Measurements from ENCODE around the gene ZNF598. TPM values are rescaled to one million over a fixed set of nuclear protein-coding genes. Genes with fewer than 3 reads are reported as not detected.
"Not testable (repeated sequence)": the region's sequence is repeated elsewhere in the genome, so short reads cannot be mapped to it uniquely, and the experiment has no call there.

The ZNF598 gene
- polyA plus RNA-seq, 1 experiment: 8.2 TPM

DNA sequence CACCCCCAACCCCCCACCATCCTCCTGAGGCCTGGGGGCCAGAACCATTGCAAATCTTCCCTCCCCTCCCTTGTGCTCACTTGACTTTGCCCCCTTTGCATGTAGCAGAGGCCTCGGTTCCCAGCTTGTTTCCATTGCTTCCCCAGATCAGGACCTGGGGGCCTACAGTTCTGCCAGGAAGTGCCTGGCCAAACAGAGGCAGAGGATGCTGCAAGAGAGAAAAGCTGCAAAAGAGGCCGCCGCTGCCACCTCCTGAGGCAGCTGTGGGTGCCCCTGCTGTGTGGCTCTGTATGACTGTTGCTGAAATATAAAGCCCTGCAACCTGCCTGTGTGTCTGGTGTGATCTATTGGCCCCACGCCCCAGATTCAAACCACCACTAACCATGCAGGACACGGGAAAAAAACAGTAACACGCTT is 48.0 kb downstream of the ZNF598 start:
- POLR2A ChIA-PET: interaction anchor here (1.0 to 1.7 kb wide), 3 partner anchors 9 to 194 kb away, joined by 3 to 8 read pairs (median 4); partner anchors contain the start of genes MSRB1, TBL3 and TRAF7
- no peak for DNase-seq (ENCODE audit: low read depth, low spot score)
- H3K27me3 ChIP-seq (ENCODE audit: control insufficient read depth, insufficient read depth, low read length): no peaks in the 10 kb centered on the region
- H3K27ac ChIP-seq (ENCODE audit: low read depth, low read length): no peak overlapping the region
- TF ChIP-seq, protein P1, sequence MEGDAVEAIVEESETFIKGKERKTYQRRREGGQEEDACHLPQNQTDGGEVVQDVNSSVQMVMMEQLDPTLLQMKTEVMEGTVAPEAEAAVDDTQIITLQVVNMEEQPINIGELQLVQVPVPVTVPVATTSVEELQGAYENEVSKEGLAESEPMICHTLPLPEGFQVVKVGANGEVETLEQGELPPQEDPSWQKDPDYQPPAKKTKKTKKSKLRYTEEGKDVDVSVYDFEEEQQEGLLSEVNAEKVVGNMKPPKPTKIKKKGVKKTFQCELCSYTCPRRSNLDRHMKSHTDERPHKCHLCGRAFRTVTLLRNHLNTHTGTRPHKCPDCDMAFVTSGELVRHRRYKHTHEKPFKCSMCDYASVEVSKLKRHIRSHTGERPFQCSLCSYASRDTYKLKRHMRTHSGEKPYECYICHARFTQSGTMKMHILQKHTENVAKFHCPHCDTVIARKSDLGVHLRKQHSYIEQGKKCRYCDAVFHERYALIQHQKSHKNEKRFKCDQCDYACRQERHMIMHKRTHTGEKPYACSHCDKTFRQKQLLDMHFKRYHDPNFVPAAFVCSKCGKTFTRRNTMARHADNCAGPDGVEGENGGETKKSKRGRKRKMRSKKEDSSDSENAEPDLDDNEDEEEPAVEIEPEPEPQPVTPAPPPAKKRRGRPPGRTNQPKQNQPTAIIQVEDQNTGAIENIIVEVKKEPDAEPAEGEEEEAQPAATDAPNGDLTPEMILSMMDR (IDR thresholded peaks at IDR 0.05; ENCODE audit: low read depth, low read length): no peak
- H3K4me3 ChIP-seq (ENCODE audit: low read depth, low read length): no peak overlapping the region
- CTCF ChIA-PET: interaction anchor here (1.7 kb wide), 1 partner anchor 179 kb away, joined by 5 read pairs; no protein-coding TSS in a partner anchor
- H3K9me3 ChIP-seq (ENCODE audit: control insufficient read depth, insufficient read depth, low read length): peaks cover 3% of the 10 kb centered on the region; the same call in 1 of the 2 replicates

- H3K9me3 ChIP-seq (ENCODE audit: control insufficient read depth, insufficient read depth, low read length): peaks cover 3% of the 10 kb centered on the region; the same call in 1 of the 2 replicates
- H3K27me3 ChIP-seq (ENCODE audit: control insufficient read depth, insufficient read depth, low read length): no peaks in the 10 kb centered on the region
- ChIA-PET CTCF (interaction anchor here (1.7 kb wide), 1 partner anchor 180 kb away, joined by 5 read pairs; no protein-coding TSS in a partner anchor), POLR2A (interaction anchor here (0.6 to 1.7 kb wide), 6 partner anchors 10 to 194 kb away, joined by 3 to 9 read pairs (median 6); partner anchors contain the start of genes MSRB1, RAB26, TBL3 and TRAF7)
- TF ChIP-seq, protein P1 (IDR thresholded peaks at IDR 0.05; ENCODE audit: low read depth, low read length): no peak
- peak overlapping the region; percentile 40 for H3K27ac ChIP-seq (ENCODE audit: low read depth, low read length)
- peak overlapping the region; percentile 86 for H3K4me3 ChIP-seq (ENCODE audit: low read depth, low read length)
- no peak for DNase-seq (ENCODE audit: low read depth, low spot score)
Observed at GRCh38 chr16:1960665-1961630, 48.7 kb downstream of the ZNF598 start.

GRCh38 chr16:1959269-1960039 is 50.2 kb downstream of the ZNF598 start, which contains the start of gene NDUFB10:
Gene NDUFB10 (plus strand): TSS chr16:1959538. CDS start chr16:1959625, 87 bp downstream.
- TF ChIP-seq, protein P1 (IDR thresholded peaks at IDR 0.05; ENCODE audit: low read depth, low read length): peak; percentile 63
- peak; percentile 67 for DNase-seq (ENCODE audit: low read depth, low spot score)
- no peaks in the 10 kb centered on the region for H3K27me3 ChIP-seq (ENCODE audit: control insufficient read depth, insufficient read depth, low read length)
- CTCF ChIA-PET: no interaction called here
- H3K27ac ChIP-seq (ENCODE audit: low read depth, low read length): peak within 1 kb of the TSS; percentile 21
- POLR2A ChIA-PET: interaction anchor here (0.9 kb wide), 1 partner anchor 18 kb away, joined by 3 read pairs; no protein-coding TSS in a partner anchor
- H3K4me3 ChIP-seq (ENCODE audit: low read depth, low read length): peak within 1 kb of the TSS; percentile 86
- peaks cover 3% of the 10 kb centered on the region; the same call in 1 of the 2 replicates for H3K9me3 ChIP-seq (ENCODE audit: control insufficient read depth, insufficient read depth, low read length)

- POLR2A ChIA-PET: no interaction called here
- no peak for DNase-seq (ENCODE audit: low read depth, low spot score)
- Histone ChIP-seq H3K27me3 (ENCODE audit: control insufficient read depth, insufficient read depth, low read length) (no peaks in the 10 kb centered on the region), H3K27ac (ENCODE audit: low read depth, low read length) (peak overlapping the region; percentile 21), H3K9me3 (ENCODE audit: control insufficient read depth, insufficient read depth, low read length) (peaks cover 3% of the 10 kb centered on the region; the same call in 1 of the 2 replicates), H3K4me3 (ENCODE audit: low read depth, low read length) (peak overlapping the region; percentile 43)
- TF ChIP-seq, protein P1 (IDR thresholded peaks at IDR 0.05; ENCODE audit: low read depth, low read length): no peak
- CTCF ChIA-PET: interaction anchor here (2.2 kb wide), 1 partner anchor 182 kb away, joined by 7 read pairs; no protein-coding TSS in a partner anchor
Observed at GRCh38 chr16:1958715-1959268, 50.8 kb downstream of the ZNF598 start.

DNA sequence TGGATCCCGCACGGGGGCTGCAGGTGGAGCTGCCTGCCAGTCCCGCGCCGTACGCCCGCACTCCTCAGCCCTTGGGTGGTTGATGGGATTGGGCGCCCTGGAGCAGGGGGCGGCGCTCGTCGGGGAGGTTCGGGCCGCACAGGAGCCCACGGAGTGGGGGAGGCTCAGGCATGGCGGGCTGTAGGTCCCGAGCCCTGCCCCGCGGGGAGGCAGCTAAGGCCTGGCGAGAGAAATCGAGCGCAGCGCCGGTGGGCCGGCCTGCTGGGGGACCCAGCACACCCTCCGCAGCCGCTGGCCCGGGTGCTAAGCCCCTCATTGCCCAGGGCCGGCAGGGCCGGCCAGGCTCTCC is 51.5 kb downstream of the ZNF598 start:
- POLR2A ChIA-PET; H3K9me3 ChIP-seq (ENCODE audit: control insufficient read depth, insufficient read depth, low read length); H3K27ac ChIP-seq (ENCODE audit: low read depth, low read length); H3K27me3 ChIP-seq (ENCODE audit: control insufficient read depth, insufficient read depth, low read length); DNase-seq (ENCODE audit: low read depth, low spot score); H3K4me3 ChIP-seq (ENCODE audit: low read depth, low read length): not testable (repeated sequence)
- CTCF ChIA-PET: interaction anchor here (2.2 kb wide), 1 partner anchor 182 kb away, joined by 7 read pairs; no protein-coding TSS in a partner anchor

GRCh38 chr16:1957434-1958142 is 52.0 kb downstream of the ZNF598 start:
- ChIA-PET CTCF (interaction anchor here (2.2 kb wide), 1 partner anchor 183 kb away, joined by 7 read pairs; no protein-coding TSS in a partner anchor), POLR2A (interaction anchor here (1.1 kb wide), 1 partner anchor 14 kb away, joined by 6 read pairs; the partner anchor contains the start of gene MSRB1)
- not testable (repeated sequence) for DNase-seq (ENCODE audit: low read depth, low spot score); H3K27ac ChIP-seq (ENCODE audit: low read depth, low read length); H3K4me3 ChIP-seq (ENCODE audit: low read depth, low read length); H3K27me3 ChIP-seq (ENCODE audit: control insufficient read depth, insufficient read depth, low read length); H3K9me3 ChIP-seq (ENCODE audit: control insufficient read depth, insufficient read depth, low read length)
